ENCODE results near the gene SLC8A2. TPM values are rescaled to one million over a fixed set of nuclear protein-coding genes. Genes with fewer than 3 reads are reported as not detected.
"Not testable (repeated sequence)": the region's sequence is repeated elsewhere in the genome, so short reads cannot be mapped to it uniquely, and the experiment has no call there.

SLC8A2 gene
- polyA plus RNA-seq, 2 donors = 0.16 to 0.29 TPM

DNA sequence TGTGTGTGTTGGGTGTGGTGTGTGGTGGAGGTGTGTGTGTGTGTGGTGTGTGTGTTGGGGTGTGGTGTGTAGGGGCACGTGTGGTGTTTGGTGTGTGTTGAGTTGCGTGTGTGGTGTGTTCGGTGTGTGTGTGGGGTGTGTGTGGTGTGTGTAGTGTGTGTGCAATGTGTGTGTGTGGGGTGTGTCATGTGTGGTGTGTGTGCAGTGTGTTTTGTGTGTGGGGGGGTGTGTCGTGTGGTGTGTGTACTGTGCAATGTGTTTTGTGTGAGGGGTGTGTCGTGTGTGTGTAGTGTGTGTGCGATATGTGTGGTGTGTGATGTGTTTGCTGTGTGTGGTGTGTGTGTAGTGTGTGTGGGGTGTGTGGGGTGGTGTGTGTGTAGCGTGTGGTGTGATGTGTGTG is 18.3 kb upstream of the SLC8A2 start:
- H3K36me3 ChIP-seq (ENCODE audit: control insufficient read depth in 2 of 2, insufficient read depth in 2 of 2, low read length in 1 of 2) = peaks cover 13 to 38% of the 10 kb centered on the region in 2 donors
- no peaks in the 10 kb centered on the region for H3K27me3 ChIP-seq (ENCODE audit: control insufficient read depth in 1 of 2, insufficient read depth in 2 of 2, low read length in 2 of 2)
- 84% methylated on average over 7 of the region's 7 CpGs for WGBS, 2 donors
- no peak overlapping the region for H3K27ac ChIP-seq (ENCODE audit: low read depth in 2 of 2, low read length in 1 of 2)
- H3K4me1 ChIP-seq (ENCODE audit: control insufficient read depth in 2 of 2, insufficient read depth in 2 of 2, low read length in 1 of 2) = no peaks in the 10 kb centered on the region
- H3K9me3 ChIP-seq (ENCODE audit: control insufficient read depth in 2 of 2, insufficient read depth in 1 of 2, low read depth in 1 of 2, low read length in 1 of 2) = no peaks in the 10 kb centered on the region
- no peak overlapping the region for H3K4me3 ChIP-seq (ENCODE audit: low read depth in 1 of 2, low read length in 2 of 2)

GRCh38 chr19:47489072-47489914 is 17.6 kb upstream of the SLC8A2 start:
- H3K27ac ChIP-seq (ENCODE audit: low read depth in 2 of 2, low read length in 1 of 2) = no peak overlapping the region

GRCh38 chr19:47487551-47488515 is 16.1 kb upstream of the SLC8A2 start:
- H3K9me3 ChIP-seq (ENCODE audit: control insufficient read depth in 2 of 2, insufficient read depth in 1 of 2, low read depth in 1 of 2, low read length in 1 of 2) = no peaks in the 10 kb centered on the region
- peaks cover 0 to 8% of the 10 kb centered on the region in 2 donors for H3K4me1 ChIP-seq (ENCODE audit: control insufficient read depth in 2 of 2, insufficient read depth in 2 of 2, low read length in 1 of 2)
- H3K27ac ChIP-seq (ENCODE audit: low read depth in 2 of 2, low read length in 1 of 2) = no peak overlapping the region
- no peak overlapping the region for H3K4me3 ChIP-seq (ENCODE audit: low read depth in 1 of 2, low read length in 2 of 2)
- H3K27me3 ChIP-seq (ENCODE audit: control insufficient read depth in 1 of 2, insufficient read depth in 2 of 2, low read length in 2 of 2) = no peaks in the 10 kb centered on the region
- WGBS, 2 donors = 81% methylated on average over 19 of the region's 19 CpGs
- H3K36me3 ChIP-seq (ENCODE audit: control insufficient read depth in 2 of 2, insufficient read depth in 2 of 2, low read length in 1 of 2) = peaks cover 13 to 31% of the 10 kb centered on the region in 2 donors

More at GRCh38 chr19:47489072-47489914, 17.6 kb upstream of the SLC8A2 start:
- Histone ChIP-seq H3K27me3 (ENCODE audit: control insufficient read depth in 1 of 2, insufficient read depth in 2 of 2, low read length in 2 of 2) (no peaks in the 10 kb centered on the region), H3K4me1 (ENCODE audit: control insufficient read depth in 2 of 2, insufficient read depth in 2 of 2, low read length in 1 of 2) (no peaks in the 10 kb centered on the region), H3K4me3 (ENCODE audit: low read depth in 1 of 2, low read length in 2 of 2) (no peak overlapping the region), H3K9me3 (ENCODE audit: control insufficient read depth in 2 of 2, insufficient read depth in 1 of 2, low read depth in 1 of 2, low read length in 1 of 2) (no peaks in the 10 kb centered on the region), H3K36me3 (ENCODE audit: control insufficient read depth in 2 of 2, insufficient read depth in 2 of 2, low read length in 1 of 2) (peaks cover 13 to 38% of the 10 kb centered on the region in 2 donors)
- 82 to 90% methylated on average over 12 to 17 of the region's 17 CpGs for WGBS, 2 donors

- peaks cover 0 to 8% of the 10 kb centered on the region in 2 donors for H3K4me1 ChIP-seq (ENCODE audit: control insufficient read depth in 2 of 2, insufficient read depth in 2 of 2, low read length in 1 of 2)
- H3K4me3 ChIP-seq (ENCODE audit: low read depth in 1 of 2, low read length in 2 of 2) = no peak overlapping the region
- H3K36me3 ChIP-seq (ENCODE audit: control insufficient read depth in 2 of 2, insufficient read depth in 2 of 2, low read length in 1 of 2) = peaks cover 13 to 23% of the 10 kb centered on the region in 2 donors
- no peaks in the 10 kb centered on the region for H3K9me3 ChIP-seq (ENCODE audit: control insufficient read depth in 2 of 2, insufficient read depth in 1 of 2, low read depth in 1 of 2, low read length in 1 of 2)
- no peaks in the 10 kb centered on the region for H3K27me3 ChIP-seq (ENCODE audit: control insufficient read depth in 1 of 2, insufficient read depth in 2 of 2, low read length in 2 of 2)
- WGBS, 2 donors = 75 to 80% methylated on average over 9 of the region's 9 CpGs
- no peak overlapping the region for H3K27ac ChIP-seq (ENCODE audit: low read depth in 2 of 2, low read length in 1 of 2)
These were observed 15.2 kb upstream of the SLC8A2 start for GRCh38 chr19:47486900-47487299.

DNA sequence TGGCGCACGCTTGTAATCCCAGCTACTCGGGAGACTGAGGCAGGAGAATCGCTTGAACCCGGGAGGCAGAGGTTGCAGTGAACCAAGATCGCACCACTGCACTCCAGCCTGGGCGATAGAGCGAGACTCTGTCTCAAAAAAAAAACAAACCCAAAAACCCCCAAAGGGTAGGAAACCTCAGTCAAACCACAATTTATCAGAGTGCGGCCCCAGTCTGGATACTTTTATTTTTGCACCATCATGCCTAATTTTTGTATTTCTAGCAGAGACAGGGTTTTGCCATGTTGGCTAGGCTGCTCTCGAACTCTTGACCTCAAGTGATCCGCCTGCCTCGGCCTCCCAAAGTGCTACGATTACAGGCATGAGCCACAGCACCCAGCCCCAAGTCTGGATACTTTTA is 14.5 kb upstream of the SLC8A2 start:
- not testable (repeated sequence) for H3K4me1 ChIP-seq (ENCODE audit: control insufficient read depth in 2 of 2, insufficient read depth in 2 of 2, low read length in 1 of 2); H3K27ac ChIP-seq (ENCODE audit: low read depth in 2 of 2, low read length in 1 of 2); H3K27me3 ChIP-seq (ENCODE audit: control insufficient read depth in 1 of 2, insufficient read depth in 2 of 2, low read length in 2 of 2); H3K9me3 ChIP-seq (ENCODE audit: control insufficient read depth in 2 of 2, insufficient read depth in 1 of 2, low read depth in 1 of 2, low read length in 1 of 2); H3K4me3 ChIP-seq (ENCODE audit: low read depth in 1 of 2, low read length in 2 of 2)
- WGBS, 2 donors = 82 to 85% methylated on average over 13 of the region's 13 CpGs
- peaks cover 13 to 17% of the 10 kb centered on the region in 2 donors for H3K36me3 ChIP-seq (ENCODE audit: control insufficient read depth in 2 of 2, insufficient read depth in 2 of 2, low read length in 1 of 2)

- peaks cover 12 to 13% of the 10 kb centered on the region in 2 donors for H3K36me3 ChIP-seq (ENCODE audit: control insufficient read depth in 2 of 2, insufficient read depth in 2 of 2, low read length in 1 of 2)
- H3K27ac ChIP-seq (ENCODE audit: low read depth in 2 of 2, low read length in 1 of 2) = no peak overlapping the region
- H3K4me1 ChIP-seq (ENCODE audit: control insufficient read depth in 2 of 2, insufficient read depth in 2 of 2, low read length in 1 of 2) = peaks cover 0 to 10% of the 10 kb centered on the region in 2 donors
- WGBS, 2 donors = 78 to 87% methylated on average over 6 of the region's 6 CpGs
- H3K9me3 ChIP-seq (ENCODE audit: control insufficient read depth in 2 of 2, insufficient read depth in 1 of 2, low read depth in 1 of 2, low read length in 1 of 2) = no peaks in the 10 kb centered on the region
- no peak overlapping the region for H3K4me3 ChIP-seq (ENCODE audit: low read depth in 1 of 2, low read length in 2 of 2)
- no peaks in the 10 kb centered on the region for H3K27me3 ChIP-seq (ENCODE audit: control insufficient read depth in 1 of 2, insufficient read depth in 2 of 2, low read length in 2 of 2)
These were observed 13.5 kb upstream of the SLC8A2 start for GRCh38 chr19:47485210-47485609.

GRCh38 chr19:47483800-47484690 is 12.4 kb upstream of the SLC8A2 start, which contains the start of gene KPTN:
KPTN (minus strand) TSS chr19:47484219; CDS start chr19:47484160, 59 bp downstream.
- H3K4me1 ChIP-seq (ENCODE audit: control insufficient read depth in 2 of 2, insufficient read depth in 2 of 2, low read length in 1 of 2) = peaks cover 0 to 11% of the 10 kb centered on the region in 2 donors
- WGBS, 2 donors = 1 to 2% methylated on average over 57 of the region's 57 CpGs
- peaks cover 6 to 7% of the 10 kb centered on the region in 2 donors for H3K36me3 ChIP-seq (ENCODE audit: control insufficient read depth in 2 of 2, insufficient read depth in 2 of 2, low read length in 1 of 2)
- no peaks in the 10 kb centered on the region for H3K27me3 ChIP-seq (ENCODE audit: control insufficient read depth in 1 of 2, insufficient read depth in 2 of 2, low read length in 2 of 2)
- H3K9me3 ChIP-seq (ENCODE audit: control insufficient read depth in 2 of 2, insufficient read depth in 1 of 2, low read depth in 1 of 2, low read length in 1 of 2) = no peaks in the 10 kb centered on the region
- H3K4me3 ChIP-seq (ENCODE audit: low read depth in 1 of 2, low read length in 2 of 2) = peak within 1 kb of the TSS; percentile 66 to 71
- peak within 1 kb of the TSS; percentile 90 to 95 for H3K27ac ChIP-seq (ENCODE audit: low read depth in 2 of 2, low read length in 1 of 2)

- Histone ChIP-seq H3K9me3 (ENCODE audit: control insufficient read depth in 2 of 2, insufficient read depth in 1 of 2, low read depth in 1 of 2, low read length in 1 of 2) (no peaks in the 10 kb centered on the region), H3K4me1 (ENCODE audit: control insufficient read depth in 2 of 2, insufficient read depth in 2 of 2, low read length in 1 of 2) (peaks cover 0 to 11% of the 10 kb centered on the region in 2 donors), H3K27me3 (ENCODE audit: control insufficient read depth in 1 of 2, insufficient read depth in 2 of 2, low read length in 2 of 2) (no peaks in the 10 kb centered on the region), H3K36me3 (ENCODE audit: control insufficient read depth in 2 of 2, insufficient read depth in 2 of 2, low read length in 1 of 2) (peaks cover 2 to 6% of the 10 kb centered on the region in 2 donors), H3K27ac (ENCODE audit: low read depth in 2 of 2, low read length in 1 of 2) (no peak overlapping the region), H3K4me3 (ENCODE audit: low read depth in 1 of 2, low read length in 2 of 2) (peak overlapping the region in 1 of 2 donors; percentile 71)
- 88 to 91% methylated on average over 15 of the region's 15 CpGs for WGBS, 2 donors
These were observed 11.5 kb upstream of the SLC8A2 start for GRCh38 chr19:47483200-47483599.
